NCI-H1417 treated with DMSO at 0.1 percent for 48 hours (cell line): Measurements from ENCODE around the gene RNF111.
A peak's percentile ranks its signal among the peaks of the same experiment; 100 is the strongest.
"Not testable (repeated sequence)": the region's sequence is repeated elsewhere in the genome, so short reads cannot be mapped to it uniquely, and the experiment has no call there.

Source experiments
- DNase-seq: peaks from one replicate; lab custom pipeline; 2025; lab: John Stamatoyannopoulos, UW

RNF111 gene

GRCh38 chr15:59059076-59059597 is 71.7 kb downstream of the RNF111 start:
- no peak for DNase-seq

DNA sequence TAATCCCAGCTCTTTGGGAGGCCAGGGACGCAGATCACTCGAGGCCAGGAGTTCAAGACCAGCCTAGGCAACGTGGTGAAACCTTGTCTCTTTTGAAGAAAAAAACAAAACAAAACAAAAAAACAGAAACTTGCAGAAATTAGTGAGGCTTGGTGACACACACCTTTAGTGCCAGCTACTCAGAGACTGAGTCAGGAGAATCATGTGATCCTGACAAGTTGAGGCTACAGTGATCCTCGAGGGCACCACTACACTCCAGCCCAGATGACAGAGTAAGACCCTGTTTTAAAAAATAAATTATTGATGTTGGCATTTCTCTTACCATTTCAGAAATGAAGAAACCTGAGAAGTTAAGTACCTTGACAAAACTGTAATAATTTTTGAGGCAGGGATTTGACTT is 72.9 kb downstream of the RNF111 start:
- no peak for DNase-seq

- no peak for DNase-seq
Measured at GRCh38 chr15:59063042-59063441, 75.6 kb downstream of the RNF111 start.

GRCh38 chr15:59069430-59069829 is 82.0 kb downstream of the RNF111 start:
- no peak for DNase-seq

GRCh38 chr15:59074607-59075006 is 87.1 kb downstream of the RNF111 start:
- no peak for DNase-seq

DNA sequence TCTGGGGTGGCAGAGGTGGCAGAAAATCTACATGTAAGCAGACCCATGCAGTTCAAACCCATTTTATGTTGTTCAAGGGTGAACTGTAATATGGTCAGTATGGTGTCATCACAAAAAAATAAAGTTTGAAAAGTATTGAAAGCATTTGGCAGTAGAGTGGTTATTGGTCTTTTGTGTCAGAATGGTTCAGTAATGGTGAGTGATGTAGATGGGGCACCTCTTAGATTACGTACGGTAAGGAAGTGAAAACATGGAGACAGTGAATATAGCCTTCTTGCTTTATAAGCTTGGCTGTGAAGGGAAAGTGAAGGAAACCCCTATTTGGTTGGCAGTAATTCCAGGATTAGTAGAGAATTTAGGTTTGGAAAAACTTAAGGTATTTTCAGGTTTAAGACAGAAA is 100.3 kb downstream of the RNF111 start:
- no peak for DNase-seq

DNA sequence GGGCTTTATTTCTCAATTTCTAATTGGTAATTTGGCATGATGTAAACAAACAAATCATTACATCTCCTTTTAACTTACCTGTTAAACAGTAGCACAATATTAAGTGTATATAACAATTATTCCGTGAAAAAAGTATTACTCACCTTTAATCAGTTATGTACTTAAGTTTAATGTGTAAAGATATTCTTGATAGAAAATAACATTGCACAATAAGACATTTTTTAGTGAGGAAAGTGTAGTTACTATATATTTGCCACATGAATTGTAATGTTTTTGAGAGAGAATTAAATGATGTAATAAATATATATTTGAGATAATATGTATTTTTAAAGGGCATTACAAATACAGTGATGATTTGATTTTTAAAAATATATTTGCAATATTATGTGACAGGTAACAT is 106.6 kb downstream of the RNF111 start:
- DNase-seq = no peak

GRCh38 chr15:59096429-59096828 is 109.0 kb downstream of the RNF111 start:
- no peak for DNase-seq

GRCh38 chr15:59099162-59099685 is 111.8 kb downstream of the RNF111 start:
- no peak for DNase-seq

GRCh38 chr15:59104602-59104911 is 117.1 kb downstream of the RNF111 start:
- DNase-seq = no peak

DNA sequence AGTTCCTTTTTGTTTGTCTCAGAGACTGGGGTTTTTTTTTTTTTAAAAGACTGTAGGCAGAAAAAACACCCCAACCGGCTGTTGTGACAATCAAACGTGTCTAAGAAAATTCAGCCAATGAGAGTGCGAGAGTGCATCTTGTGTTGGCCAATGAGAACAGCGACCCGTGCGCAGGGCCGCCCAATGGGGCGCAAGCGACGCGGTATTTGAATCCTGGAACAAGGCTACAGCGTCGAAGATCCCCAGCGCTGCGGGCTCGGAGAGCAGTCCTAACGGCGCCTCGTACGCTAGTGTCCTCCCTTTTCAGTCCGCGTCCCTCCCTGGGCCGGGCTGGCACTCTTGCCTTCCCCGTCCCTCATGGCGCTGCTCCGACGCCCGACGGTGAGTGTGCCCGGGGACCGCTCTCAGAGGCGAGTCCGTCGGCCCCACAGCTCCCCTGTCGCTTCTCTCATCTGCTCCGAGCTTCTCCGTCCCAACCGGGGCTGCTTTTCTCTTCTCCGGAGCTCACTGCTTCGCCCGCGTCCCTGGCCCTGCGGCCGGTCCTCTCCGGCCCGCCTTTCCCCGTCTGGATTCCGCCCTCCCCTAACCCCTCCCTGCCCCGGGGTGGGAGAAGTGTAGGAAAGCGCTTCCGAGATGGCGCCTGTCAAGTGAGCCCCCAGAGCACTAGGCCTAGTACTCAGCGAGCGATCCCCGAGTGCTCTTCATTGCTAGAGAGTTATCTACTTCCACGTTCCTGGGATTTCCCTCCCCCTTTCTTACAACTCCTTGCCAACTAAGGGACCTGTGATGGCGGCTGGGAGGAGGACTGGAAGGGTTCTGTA is 117.7 kb downstream of the RNF111 start, which contains the start of gene CCNB2:
Gene CCNB2, plus strand, starts transcription at position 235 of the 821 bp plus-strand sequence. Its CDS starts 123 bp downstream, at position 358.
- peak; percentile 80 for DNase-seq

DNA sequence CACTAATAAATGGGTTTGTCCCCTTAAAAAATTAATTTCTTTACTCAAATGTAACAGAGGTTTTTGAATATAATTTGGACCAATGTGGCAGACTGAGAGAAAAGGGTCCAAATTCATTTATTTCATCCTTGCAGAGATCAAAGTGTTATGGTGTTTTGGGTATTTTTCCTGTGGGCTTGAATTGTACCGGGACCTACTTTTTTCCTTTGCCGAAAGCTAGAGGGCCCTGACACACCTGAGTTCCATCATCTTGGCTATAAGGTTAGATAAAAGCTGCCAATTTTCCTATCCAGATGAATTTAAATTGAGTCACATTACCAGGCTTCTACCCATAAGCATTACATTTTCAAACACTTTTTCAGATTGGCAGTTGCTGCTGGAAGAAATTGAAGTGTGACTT is 118.4 kb downstream of the RNF111 start:
- no peak for DNase-seq

GRCh38 chr15:59111251-59111650 is 123.8 kb downstream of the RNF111 start:
- DNase-seq = no peak

DNA sequence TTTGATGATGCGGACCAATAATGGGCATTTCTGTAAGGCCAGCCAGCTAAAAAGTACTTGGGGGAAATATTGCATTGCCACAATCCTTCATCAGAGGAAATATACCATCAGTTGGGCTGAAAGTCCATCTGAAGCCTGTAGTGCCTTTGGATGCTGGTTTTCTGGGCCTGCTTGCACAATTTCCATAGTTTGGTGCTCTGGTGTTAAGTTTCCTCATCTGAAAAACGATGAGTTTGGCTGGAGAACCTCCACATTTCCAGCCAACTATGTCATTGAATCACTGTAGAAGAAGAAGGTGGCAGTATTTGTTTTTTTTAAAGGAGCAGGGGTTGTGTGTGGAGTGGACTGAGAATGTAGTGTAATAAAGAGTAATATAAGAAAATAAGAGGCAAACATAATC is 127.6 kb downstream of the RNF111 start:
- no peak for DNase-seq

GRCh38 chr15:59116141-59116540 is 128.7 kb downstream of the RNF111 start:
- no peak for DNase-seq

DNA sequence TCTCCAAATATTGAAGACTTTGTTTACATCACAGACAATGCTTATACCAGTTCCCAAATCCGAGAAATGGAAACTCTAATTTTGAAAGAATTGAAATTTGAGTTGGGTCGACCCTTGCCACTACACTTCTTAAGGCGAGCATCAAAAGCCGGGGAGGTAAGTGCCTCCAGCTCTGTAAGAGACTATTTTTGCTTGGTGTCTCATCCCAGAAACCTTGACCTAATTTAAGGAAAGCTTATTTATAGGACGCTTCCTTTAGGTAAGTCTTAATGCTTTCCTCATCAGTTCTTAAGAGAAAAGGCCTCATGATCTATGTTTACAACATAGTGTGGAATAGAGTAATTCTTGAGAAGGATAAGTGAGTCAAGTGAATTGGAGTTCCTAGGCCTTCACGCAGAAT is 129.3 kb downstream of the RNF111 start:
- DNase-seq = no peak

DNA sequence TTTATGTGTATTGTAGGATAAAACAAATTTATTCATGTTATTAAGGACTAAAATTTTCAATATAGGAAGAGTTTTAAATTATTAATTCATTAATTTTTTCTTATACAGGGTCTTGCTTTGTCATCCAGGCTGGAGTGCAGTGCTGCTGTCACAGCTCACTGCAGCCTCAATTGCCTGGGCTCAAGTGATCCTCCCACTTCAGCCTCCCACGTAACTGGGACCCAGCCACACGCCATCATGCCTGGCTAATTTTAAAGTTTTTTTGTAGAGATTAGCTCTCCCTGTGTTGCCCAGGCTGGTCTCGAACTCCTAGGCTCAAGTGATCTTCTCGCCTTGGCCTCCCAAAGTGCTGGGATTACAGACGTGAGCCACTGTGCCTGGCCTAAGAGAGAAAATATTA is 132.2 kb downstream of the RNF111 start:
- DNase-seq = no peak

- no peak for DNase-seq
Measured at GRCh38 chr15:59120937-59121336, 133.5 kb downstream of the RNF111 start.

GRCh38 chr15:59124261-59124660 is 136.8 kb downstream of the RNF111 start:
- DNase-seq = no peak

- DNase-seq = not testable (repeated sequence)
Measured at GRCh38 chr15:59125683-59126082, 138.2 kb downstream of the RNF111 start.

DNA sequence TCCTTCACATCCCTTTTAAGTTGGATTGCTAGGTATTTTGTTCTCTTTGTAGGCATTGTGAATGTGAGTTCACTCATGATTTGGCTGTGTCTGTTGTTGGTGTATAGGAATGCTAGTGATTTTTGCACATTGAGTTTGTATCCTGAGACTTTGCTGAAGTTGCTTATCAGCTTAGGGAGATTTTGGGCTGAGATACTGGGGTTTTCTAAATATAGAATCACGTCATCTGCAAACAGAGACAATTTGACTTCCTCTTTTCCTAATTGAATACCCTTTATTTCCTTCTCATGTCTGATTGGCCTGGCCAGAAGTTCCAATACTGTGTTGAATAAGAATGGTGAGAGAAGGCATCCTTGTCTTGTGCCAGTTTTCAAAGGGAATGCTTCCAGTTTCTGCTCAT is 139.8 kb downstream of the RNF111 start:
- not testable (repeated sequence) for DNase-seq

DNA sequence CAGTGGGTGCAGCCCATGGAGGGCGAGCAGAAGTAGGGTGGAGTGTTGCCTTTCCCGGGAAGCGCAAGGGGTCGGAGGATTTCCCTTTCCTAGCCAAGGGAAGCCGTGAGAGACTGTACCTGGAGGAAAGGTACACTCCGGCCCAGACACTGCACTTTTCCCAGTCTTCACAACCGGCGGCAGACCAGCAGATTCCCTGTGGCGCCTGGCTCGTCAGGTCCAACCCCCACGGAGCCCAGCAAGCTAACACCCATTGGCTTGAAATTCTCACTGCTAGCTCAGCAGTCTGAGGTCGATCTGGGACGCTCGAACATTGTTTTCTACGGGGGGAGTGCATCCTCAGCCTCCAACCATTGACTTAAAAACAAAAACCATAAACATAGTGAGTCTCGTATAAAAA is 144.0 kb downstream of the RNF111 start:
- no peak for DNase-seq

DNA sequence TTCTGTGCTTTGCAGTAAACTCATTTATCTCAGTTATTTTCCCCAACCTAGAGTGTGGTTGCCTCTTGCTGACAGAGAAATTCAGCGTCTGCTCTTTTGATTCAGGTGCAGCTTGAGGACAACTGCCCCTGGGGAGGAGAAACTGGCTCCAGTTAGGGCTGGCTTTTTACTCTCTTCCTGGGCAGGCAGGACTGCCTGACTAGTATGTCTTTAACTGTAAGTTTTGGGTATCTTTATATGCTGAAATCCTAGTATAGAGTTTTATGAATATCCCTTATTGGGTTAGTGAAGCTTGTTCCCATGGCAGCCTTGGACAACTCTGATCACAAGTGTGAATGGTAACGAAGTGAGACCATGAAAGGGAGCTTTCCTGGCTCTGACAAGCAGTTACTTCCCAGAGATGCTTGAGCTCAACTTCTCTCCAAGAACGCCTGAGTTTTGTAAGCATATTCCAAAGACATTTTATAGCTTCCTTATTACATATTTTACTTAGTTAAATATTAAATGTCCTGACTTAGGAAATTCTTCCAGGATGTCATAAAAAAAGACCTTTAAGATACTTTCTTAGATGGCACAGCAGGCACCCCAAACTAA is 144.6 kb downstream of the RNF111 start:
- no peak for DNase-seq
